Measurements from ENCODE around the gene CYP11A1. TPM values are rescaled to one million over a fixed set of nuclear protein-coding genes. Genes with fewer than 3 reads are reported as not detected.

Gene CYP11A1
- total and polyA plus RNA-seq, 10 of the 15 experiments (the other 5 are each of a cell fraction or from before 2014, with no cell fraction given): 0.11 to 1.2 (median 0.23) TPM; not detected in 5

GRCh38 chr15:74305687-74306086 lies 61.8 kb downstream of the CYP11A1 start:
- ChIA-PET CTCF (interaction anchor here (0.5 kb wide), 1 partner anchor 162 kb away, joined by 3 read pairs; no protein-coding TSS in a partner anchor), POLR2A (no interaction called here), RAD21 (ENCODE audit: unreplicated experiment) (no interaction called here), SMC1A (ENCODE audit: uncharacterized antibody, unreplicated experiment) (no interaction called here)
- no peak overlapping the region for H3K27ac ChIP-seq (ENCODE audit: control insufficient read depth, insufficient read depth)
- DNase-seq (ENCODE audit: low read depth, low spot score) (no peak), ATAC-seq (no peak), FAIRE-seq (no peak)
- intact Hi-C loops (cut with micrococcal nuclease; ENCODE audit: unreplicated experiment): loop anchor here (5.0 kb wide), 1 partner anchor 253 kb away; no protein-coding TSS in a partner anchor
- no peaks in the 10 kb centered on the region for H4K20me1 ChIP-seq (ENCODE audit: control insufficient read depth, insufficient read depth)
- no peaks in the 10 kb centered on the region for H3K4me1 ChIP-seq (ENCODE audit: control insufficient read depth, insufficient read depth, low read length)
- H3K9ac ChIP-seq (ENCODE audit: control insufficient read depth, insufficient read depth, low read length): no peak overlapping the region
- no peak for TF ChIP-seq CTCF (IDR thresholded peaks at IDR 0.05 in 2 of 3, conservative IDR thresholded peaks at IDR 0.05 in 1 of 3; ENCODE audit: control insufficient read depth in 2 of 3, extremely low read depth in 1 of 3, insufficient read depth in 1 of 3, low read depth in 3 of 3, low read length in 3 of 3)
- no peak for TF ChIP-seq SRF (IDR thresholded peaks at IDR 0.05; ENCODE audit: low read depth in 2 of 2, low read length in 2 of 2)
- TF ChIP-seq ZBTB11 (CRISPR knock-in tag; IDR thresholded peaks at IDR 0.05): no peak
- TF ChIP-seq SMARCA5 (IDR thresholded peaks at IDR 0.05): no peak
- no peak for TF ChIP-seq PKNOX1 (IDR thresholded peaks at IDR 0.05)
- TF ChIP-seq JUND (IDR thresholded peaks at IDR 0.05; ENCODE audit: low read depth, low read length): no peak
- 18% methylated on average over 7 of the region's 7 CpGs for WGBS (ENCODE audit: insufficient coverage, insufficient replicate concordance, low lambda C conversion rate, missing lambda C conversion rate)
- no peak overlapping the region for H2AFZ ChIP-seq (ENCODE audit: control insufficient read depth, low read depth, low read length)
- H3K4me2 ChIP-seq (ENCODE audit: control insufficient read depth, insufficient read depth): no peak overlapping the region
- no peaks in the 10 kb centered on the region for H3K79me2 ChIP-seq (ENCODE audit: control insufficient read depth, insufficient read depth, low read length)
- H3K36me3 ChIP-seq (ENCODE audit: control insufficient read depth in 2 of 2, insufficient read depth in 2 of 2, low read length in 1 of 2): no peaks in the 10 kb centered on the region
- BruUV-seq (replicated peaks): no TSS peak
- H3K4me3 ChIP-seq: no peak overlapping the region
- H3K9me3 ChIP-seq (replicated peaks; ENCODE audit: control insufficient read depth, insufficient read depth, low read length): no peaks in the 10 kb centered on the region
- in situ Hi-C loops (cut with MboI): loop anchor here (5.0 to 10.0 kb wide), 2 partner anchors 183 to 341 kb away; no protein-coding TSS in a partner anchor
- H3K27me3 ChIP-seq (replicated peaks in 1 of 2; ENCODE audit: control insufficient read depth in 2 of 2, insufficient read depth in 2 of 2, low read length in 1 of 2): peaks cover 2 to 10% of the 10 kb centered on the region in 2 experiments
